ENCODE measurements around the gene ATRX. TPM values are rescaled to one million over a fixed set of nuclear protein-coding genes. Genes with fewer than 3 reads are reported as not detected.
"Not testable (repeated sequence)": the region's sequence is repeated elsewhere in the genome, so short reads cannot be mapped to it uniquely, and the experiment has no call there.

The ATRX gene
- total and polyA plus RNA-seq, 10 of the 15 experiments (the other 5 are each of a cell fraction or from before 2014, with no cell fraction given), result 19.4 to 73.8 (median 45.2) TPM

DNA sequence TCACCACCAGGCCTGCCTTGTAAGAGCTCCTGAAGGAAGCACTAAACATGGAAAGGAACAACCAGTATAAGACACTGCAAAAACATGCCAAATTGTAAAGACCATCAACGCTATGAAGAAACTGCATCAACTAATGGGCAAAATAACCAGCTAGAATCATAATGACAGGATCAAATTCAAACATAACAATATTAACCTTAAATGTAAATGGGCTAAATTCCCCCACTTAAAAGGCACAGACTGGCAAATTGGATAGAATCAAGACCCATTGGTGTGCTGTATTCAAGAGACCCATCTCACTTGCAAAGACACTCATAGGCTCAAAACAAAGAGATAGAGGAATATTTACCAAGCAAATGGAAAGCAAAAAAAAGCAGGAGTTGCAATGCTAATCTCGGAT, 246.2 kb downstream of the ATRX start:
- RAD21 ChIA-PET (ENCODE audit: unreplicated experiment); H3K27me3 ChIP-seq (replicated peaks in 1 of 2; ENCODE audit: control insufficient read depth in 2 of 2, insufficient read depth in 2 of 2, low read length in 1 of 2); H3K4me3 ChIP-seq; BruUV-seq (replicated peaks); H3K27ac ChIP-seq (ENCODE audit: control insufficient read depth, insufficient read depth); FAIRE-seq; POLR2A ChIA-PET; H2AFZ ChIP-seq (ENCODE audit: control insufficient read depth, low read depth, low read length); in situ Hi-C loops (cut with MboI); ATAC-seq; H4K20me1 ChIP-seq (ENCODE audit: control insufficient read depth, insufficient read depth); H3K36me3 ChIP-seq (ENCODE audit: control insufficient read depth in 2 of 2, insufficient read depth in 2 of 2, low read length in 1 of 2); H3K9me3 ChIP-seq (replicated peaks; ENCODE audit: control insufficient read depth, insufficient read depth, low read length); H3K4me1 ChIP-seq (ENCODE audit: control insufficient read depth, insufficient read depth, low read length); H3K9ac ChIP-seq (ENCODE audit: control insufficient read depth, insufficient read depth, low read length); H3K79me2 ChIP-seq (ENCODE audit: control insufficient read depth, insufficient read depth, low read length); SMC1A ChIA-PET (ENCODE audit: uncharacterized antibody, unreplicated experiment); H3K4me2 ChIP-seq (ENCODE audit: control insufficient read depth, insufficient read depth); intact Hi-C loops (cut with micrococcal nuclease; ENCODE audit: unreplicated experiment); DNase-seq (ENCODE audit: low read depth, low spot score): not testable (repeated sequence)
- CTCF ChIA-PET, result interaction anchor here (0.6 kb wide), 1 partner anchor 22 kb away, joined by 4 read pairs; no protein-coding TSS in a partner anchor
- WGBS (ENCODE audit: insufficient coverage, insufficient replicate concordance, low lambda C conversion rate, missing lambda C conversion rate), result 55% methylated on average over 2 of the region's 2 CpGs

DNA sequence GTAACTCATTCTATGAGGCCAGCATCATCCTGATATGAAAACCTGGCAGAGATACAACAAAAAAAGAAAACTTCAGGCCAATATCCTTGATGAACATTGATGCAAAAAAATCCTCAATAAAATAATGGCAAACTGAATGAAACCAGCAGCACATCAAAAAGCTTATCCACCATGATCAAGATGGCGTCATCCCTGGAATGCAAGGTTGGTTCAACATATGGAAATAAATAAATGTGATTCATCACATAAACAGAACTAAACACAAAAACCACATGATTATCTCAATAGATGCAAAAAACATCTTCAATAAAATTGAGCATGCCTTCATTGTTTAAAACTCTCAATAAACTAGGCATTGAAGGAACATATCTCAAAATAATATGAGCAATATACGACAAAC, 254.8 kb downstream of the ATRX start:
- H3K36me3 ChIP-seq (ENCODE audit: control insufficient read depth in 2 of 2, insufficient read depth in 2 of 2, low read length in 1 of 2); H3K27ac ChIP-seq (ENCODE audit: control insufficient read depth, insufficient read depth); H2AFZ ChIP-seq (ENCODE audit: control insufficient read depth, low read depth, low read length); H3K27me3 ChIP-seq (replicated peaks in 1 of 2; ENCODE audit: control insufficient read depth in 2 of 2, insufficient read depth in 2 of 2, low read length in 1 of 2); H4K20me1 ChIP-seq (ENCODE audit: control insufficient read depth, insufficient read depth); H3K4me2 ChIP-seq (ENCODE audit: control insufficient read depth, insufficient read depth); in situ Hi-C loops (cut with MboI); FAIRE-seq; intact Hi-C loops (cut with micrococcal nuclease; ENCODE audit: unreplicated experiment); ATAC-seq; RAD21 ChIA-PET (ENCODE audit: unreplicated experiment); H3K4me3 ChIP-seq; H3K9ac ChIP-seq (ENCODE audit: control insufficient read depth, insufficient read depth, low read length); H3K9me3 ChIP-seq (replicated peaks; ENCODE audit: control insufficient read depth, insufficient read depth, low read length); SMC1A ChIA-PET (ENCODE audit: uncharacterized antibody, unreplicated experiment); H3K79me2 ChIP-seq (ENCODE audit: control insufficient read depth, insufficient read depth, low read length); BruUV-seq (replicated peaks); DNase-seq (ENCODE audit: low read depth, low spot score); H3K4me1 ChIP-seq (ENCODE audit: control insufficient read depth, insufficient read depth, low read length); POLR2A ChIA-PET: not testable (repeated sequence)
- CTCF ChIA-PET, result interaction anchor here (1.0 kb wide), 1 partner anchor 14 kb away, joined by 3 read pairs; no protein-coding TSS in a partner anchor
- WGBS (ENCODE audit: insufficient coverage, insufficient replicate concordance, low lambda C conversion rate, missing lambda C conversion rate), result 50% methylated on average over 2 of the region's 2 CpGs

DNA sequence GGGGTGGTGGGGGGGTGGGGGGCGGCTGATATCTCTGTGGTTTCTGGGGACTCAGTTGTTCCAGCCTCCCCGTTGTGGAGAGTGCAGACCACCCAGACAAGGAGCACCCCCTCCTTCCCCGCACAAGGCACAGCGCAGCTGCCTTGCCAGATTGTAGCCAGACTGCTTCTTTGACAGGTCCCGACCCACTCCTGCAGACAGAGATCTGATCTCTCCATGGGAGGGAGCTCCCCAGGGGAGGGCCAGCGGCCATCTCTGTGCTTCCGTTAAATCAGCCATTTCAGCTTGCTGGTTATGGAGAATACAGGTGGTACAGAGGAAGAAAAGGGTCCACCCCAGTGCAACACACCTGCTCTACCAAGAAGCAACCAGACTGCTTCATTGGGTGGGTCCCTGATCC, 258.0 kb downstream of the ATRX start:
- DNase-seq (ENCODE audit: low read depth, low spot score), result no peak
- H3K27ac ChIP-seq (ENCODE audit: control insufficient read depth, insufficient read depth), result no peak overlapping the region
- H3K27me3 ChIP-seq (replicated peaks in 1 of 2; ENCODE audit: control insufficient read depth in 2 of 2, insufficient read depth in 2 of 2, low read length in 1 of 2), result no peaks in the 10 kb centered on the region
- no peak overlapping the region for H3K9ac ChIP-seq (ENCODE audit: control insufficient read depth, insufficient read depth, low read length)
- no peak overlapping the region for H2AFZ ChIP-seq (ENCODE audit: control insufficient read depth, low read depth, low read length)
- no peaks in the 10 kb centered on the region; the same call in 2 of the 3 replicates for H3K9me3 ChIP-seq (replicated peaks; ENCODE audit: control insufficient read depth, insufficient read depth, low read length)
- ChIA-PET CTCF (no interaction called here), POLR2A (no interaction called here), SMC1A (ENCODE audit: uncharacterized antibody, unreplicated experiment) (no interaction called here), RAD21 (ENCODE audit: unreplicated experiment) (no interaction called here)
- FAIRE-seq, result no peak
- WGBS (ENCODE audit: insufficient coverage, insufficient replicate concordance, low lambda C conversion rate, missing lambda C conversion rate), result 52% methylated on average over 7 of the region's 7 CpGs
- intact Hi-C loops (cut with micrococcal nuclease; ENCODE audit: unreplicated experiment), result no loop called here
- H3K79me2 ChIP-seq (ENCODE audit: control insufficient read depth, insufficient read depth, low read length), result no peaks in the 10 kb centered on the region
- in situ Hi-C loops (cut with MboI), result no loop called here
- H3K4me2 ChIP-seq (ENCODE audit: control insufficient read depth, insufficient read depth), result no peak overlapping the region
- no TSS peak for BruUV-seq (replicated peaks)
- H3K4me3 ChIP-seq, result no peak overlapping the region
- H3K36me3 ChIP-seq (ENCODE audit: control insufficient read depth in 2 of 2, insufficient read depth in 2 of 2, low read length in 1 of 2), result no peaks in the 10 kb centered on the region
- no peak for ATAC-seq
- H3K4me1 ChIP-seq (ENCODE audit: control insufficient read depth, insufficient read depth, low read length), result no peaks in the 10 kb centered on the region
- H4K20me1 ChIP-seq (ENCODE audit: control insufficient read depth, insufficient read depth), result no peaks in the 10 kb centered on the region; the same call in 1 of the 2 replicates
- TF ChIP-seq SMARCA5 (IDR thresholded peaks at IDR 0.05) (no peak), PAX8 (IDR thresholded peaks at IDR 0.05) (no peak), PAX5 (IDR thresholded peaks at IDR 0.05; ENCODE audit: borderline replicate concordance, low read depth, low read length) (no peak), MYC (IDR thresholded peaks at IDR 0.05; ENCODE audit: insufficient read depth, insufficient read length, insufficient replicate concordance, low read length, severe bottlenecking) (no peak), CBFB (IDR thresholded peaks at IDR 0.05; ENCODE audit: low read depth) (no peak), TCF12 (IDR thresholded peaks at IDR 0.05; ENCODE audit: low read depth, low read length) (no peak), RBBP5 (conservative IDR thresholded peaks at IDR 0.05) (no peak), SPI1 (IDR thresholded peaks at IDR 0.05; ENCODE audit: borderline replicate concordance, insufficient read depth, low read depth, low read length) (no peak), ZBED1 (IDR thresholded peaks at IDR 0.05; ENCODE audit: borderline replicate concordance) (no peak), ZNF622 (IDR thresholded peaks at IDR 0.05) (no peak), TCF7 (IDR thresholded peaks at IDR 0.05; ENCODE audit: borderline replicate concordance) (no peak), CBX3 (IDR thresholded peaks at IDR 0.05; ENCODE audit: borderline replicate concordance, low read depth) (no peak), ZNF384 (IDR thresholded peaks at IDR 0.05; ENCODE audit: borderline replicate concordance, low read depth, low read length) (no peak), RELA (IDR thresholded peaks at IDR 0.05; ENCODE audit: borderline replicate concordance, partially characterized antibody) (no peak)
